ENCODE measurements around the gene CALM1.

The CALM1 gene

DNA sequence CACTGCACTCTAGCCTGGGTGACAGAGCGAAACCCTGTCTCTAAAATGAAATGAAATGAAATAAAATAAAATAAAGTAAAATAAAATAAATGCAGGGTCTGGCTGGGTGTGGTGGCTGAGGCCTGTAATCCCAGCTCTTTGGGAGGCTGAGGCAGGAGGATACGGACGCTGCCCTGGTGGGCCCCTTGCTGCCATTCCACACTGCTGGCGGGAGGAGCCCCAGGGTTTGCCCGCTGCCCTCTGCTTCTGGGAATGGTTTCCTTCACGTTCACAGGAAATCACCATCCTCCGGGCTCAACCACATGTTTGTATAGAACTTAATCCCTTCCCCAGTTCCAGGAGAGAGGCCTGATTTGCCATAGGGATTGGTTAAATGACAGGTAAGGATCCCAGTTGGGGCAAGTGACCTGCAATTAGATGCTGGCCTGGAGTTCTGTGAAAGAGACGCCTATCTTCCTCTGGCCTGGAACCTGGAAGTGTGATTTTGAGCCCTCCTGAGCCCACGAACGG, 29.3 kb downstream of the CALM1 start:
- H3K79me2 ChIP-seq (ENCODE audit: control insufficient read depth, low read length) = no peaks in the 10 kb centered on the region
- H4K20me1 ChIP-seq (ENCODE audit: control insufficient read depth, insufficient read depth, low read depth, low read length) = no peaks in the 10 kb centered on the region
- H3K36me3 ChIP-seq (ENCODE audit: control insufficient read depth, low read length) = no peaks in the 10 kb centered on the region
- H3F3A ChIP-seq (ENCODE audit: control insufficient read depth, insufficient read depth) = no peaks in the 10 kb centered on the region
- H3K4me2 ChIP-seq (ENCODE audit: low read length) = no peak overlapping the region
- H3K27me3 ChIP-seq (ENCODE audit: control insufficient read depth, low read length) = no peaks in the 10 kb centered on the region
- no peaks in the 10 kb centered on the region for H3K4me1 ChIP-seq (ENCODE audit: control insufficient read depth, low read length)
- H3K9me3 ChIP-seq (ENCODE audit: control insufficient read depth, insufficient read depth, low read length) = no peaks in the 10 kb centered on the region
- H3K27ac ChIP-seq (ENCODE audit: low read depth, low read length) = no peak overlapping the region
- H3K4me3 ChIP-seq (ENCODE audit: low read length) = no peak overlapping the region
- no peak for TF ChIP-seq EZH2phosphoT487 (IDR thresholded peaks at IDR 0.05; ENCODE audit: borderline replicate concordance, low read length)
- TF ChIP-seq, protein P1, sequence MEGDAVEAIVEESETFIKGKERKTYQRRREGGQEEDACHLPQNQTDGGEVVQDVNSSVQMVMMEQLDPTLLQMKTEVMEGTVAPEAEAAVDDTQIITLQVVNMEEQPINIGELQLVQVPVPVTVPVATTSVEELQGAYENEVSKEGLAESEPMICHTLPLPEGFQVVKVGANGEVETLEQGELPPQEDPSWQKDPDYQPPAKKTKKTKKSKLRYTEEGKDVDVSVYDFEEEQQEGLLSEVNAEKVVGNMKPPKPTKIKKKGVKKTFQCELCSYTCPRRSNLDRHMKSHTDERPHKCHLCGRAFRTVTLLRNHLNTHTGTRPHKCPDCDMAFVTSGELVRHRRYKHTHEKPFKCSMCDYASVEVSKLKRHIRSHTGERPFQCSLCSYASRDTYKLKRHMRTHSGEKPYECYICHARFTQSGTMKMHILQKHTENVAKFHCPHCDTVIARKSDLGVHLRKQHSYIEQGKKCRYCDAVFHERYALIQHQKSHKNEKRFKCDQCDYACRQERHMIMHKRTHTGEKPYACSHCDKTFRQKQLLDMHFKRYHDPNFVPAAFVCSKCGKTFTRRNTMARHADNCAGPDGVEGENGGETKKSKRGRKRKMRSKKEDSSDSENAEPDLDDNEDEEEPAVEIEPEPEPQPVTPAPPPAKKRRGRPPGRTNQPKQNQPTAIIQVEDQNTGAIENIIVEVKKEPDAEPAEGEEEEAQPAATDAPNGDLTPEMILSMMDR (IDR thresholded peaks at IDR 0.05; ENCODE audit: low read depth, low read length, poor library complexity, severe bottlenecking) = no peak
- no peaks in the 10 kb centered on the region for H3K9me2 ChIP-seq (replicated peaks; ENCODE audit: control insufficient read depth, low read length)

DNA sequence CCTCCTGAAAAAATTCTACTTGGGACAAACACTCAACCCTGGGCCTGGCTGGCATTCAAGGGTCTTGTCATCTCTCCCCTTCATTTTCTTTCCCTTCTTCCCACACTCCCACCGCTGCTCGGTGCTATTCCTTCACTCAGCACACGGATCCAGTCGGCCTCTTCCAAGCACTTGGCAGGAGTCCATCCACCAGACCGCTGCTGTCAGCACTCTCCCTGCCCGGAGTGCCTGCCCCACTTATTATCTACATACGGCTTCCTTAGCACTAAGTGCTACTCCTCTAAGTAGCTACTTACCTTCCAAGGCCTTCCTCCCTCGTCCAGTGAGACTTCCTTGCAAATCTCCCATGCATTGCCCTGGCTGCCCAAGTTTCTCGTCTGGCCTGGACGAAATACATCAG, 29.8 kb downstream of the CALM1 start:
- no peaks in the 10 kb centered on the region for H3K79me2 ChIP-seq (ENCODE audit: control insufficient read depth, low read length)

GRCh38 chr14:90427848-90428426, 31.1 kb downstream of the CALM1 start:
- Histone ChIP-seq H3K9me2 (replicated peaks; ENCODE audit: control insufficient read depth, low read length) (no peaks in the 10 kb centered on the region), H3K36me3 (ENCODE audit: control insufficient read depth, low read length) (no peaks in the 10 kb centered on the region), H3K27ac (ENCODE audit: low read depth, low read length) (no peak overlapping the region), H4K20me1 (ENCODE audit: control insufficient read depth, insufficient read depth, low read depth, low read length) (no peaks in the 10 kb centered on the region), H3K9me3 (ENCODE audit: control insufficient read depth, insufficient read depth, low read length) (no peaks in the 10 kb centered on the region), H3K4me3 (ENCODE audit: low read length) (no peak overlapping the region), H3K79me2 (ENCODE audit: control insufficient read depth, low read length) (no peaks in the 10 kb centered on the region), H3K4me1 (ENCODE audit: control insufficient read depth, low read length) (no peaks in the 10 kb centered on the region), H3K27me3 (ENCODE audit: control insufficient read depth, low read length) (no peaks in the 10 kb centered on the region), H3F3A (ENCODE audit: control insufficient read depth, insufficient read depth) (no peaks in the 10 kb centered on the region), H3K4me2 (ENCODE audit: low read length) (no peak overlapping the region)
- TF ChIP-seq, protein P1 (IDR thresholded peaks at IDR 0.05; ENCODE audit: low read depth, low read length, poor library complexity, severe bottlenecking) = no peak
- TF ChIP-seq EZH2phosphoT487 (IDR thresholded peaks at IDR 0.05; ENCODE audit: borderline replicate concordance, low read length) = no peak

More for the DNA sequence above, 29.8 kb downstream of the CALM1 start:
- Histone ChIP-seq H4K20me1 (ENCODE audit: control insufficient read depth, insufficient read depth, low read depth, low read length) (no peaks in the 10 kb centered on the region), H3K27ac (ENCODE audit: low read depth, low read length) (no peak overlapping the region), H3K4me1 (ENCODE audit: control insufficient read depth, low read length) (no peaks in the 10 kb centered on the region), H3K9me3 (ENCODE audit: control insufficient read depth, insufficient read depth, low read length) (no peaks in the 10 kb centered on the region), H3K27me3 (ENCODE audit: control insufficient read depth, low read length) (no peaks in the 10 kb centered on the region), H3K4me2 (ENCODE audit: low read length) (no peak overlapping the region), H3K9me2 (replicated peaks; ENCODE audit: control insufficient read depth, low read length) (no peaks in the 10 kb centered on the region), H3K4me3 (ENCODE audit: low read length) (no peak overlapping the region), H3F3A (ENCODE audit: control insufficient read depth, insufficient read depth) (no peaks in the 10 kb centered on the region), H3K36me3 (ENCODE audit: control insufficient read depth, low read length) (no peaks in the 10 kb centered on the region)
- TF ChIP-seq, protein P1 (IDR thresholded peaks at IDR 0.05; ENCODE audit: low read depth, low read length, poor library complexity, severe bottlenecking) = no peak
- TF ChIP-seq EZH2phosphoT487 (IDR thresholded peaks at IDR 0.05; ENCODE audit: borderline replicate concordance, low read length) = no peak
